ENCODE data around the gene CDKN1C.
"Not testable (repeated sequence)": the region's sequence is repeated elsewhere in the genome, so short reads cannot be mapped to it uniquely, and the experiment has no call there.

CDKN1C gene

GRCh38 chr11:2922655-2923054 lies 37.1 kb upstream of the CDKN1C start:
- no peak for DNase-seq

- no peak for DNase-seq
These were observed 36.3 kb upstream of the CDKN1C start for GRCh38 chr11:2921742-2922493.

GRCh38 chr11:2921261-2921660 lies 35.7 kb upstream of the CDKN1C start:
- DNase-seq, result no peak

GRCh38 chr11:2920343-2920742 lies 34.8 kb upstream of the CDKN1C start:
- no peak for DNase-seq

- DNase-seq, result no peak
These were observed 34.3 kb upstream of the CDKN1C start for GRCh38 chr11:2919837-2920236.

GRCh38 chr11:2919188-2919587 lies 33.6 kb upstream of the CDKN1C start:
- no peak for DNase-seq

- DNase-seq, result no peak
These were observed 32.4 kb upstream of the CDKN1C start for GRCh38 chr11:2917842-2918490.

GRCh38 chr11:2916892-2917645 lies 31.5 kb upstream of the CDKN1C start:
- no peak for DNase-seq

GRCh38 chr11:2916114-2916891 lies 30.7 kb upstream of the CDKN1C start:
- no peak for DNase-seq

- no peak for DNase-seq
These were observed 29.9 kb upstream of the CDKN1C start for GRCh38 chr11:2915473-2915872.

- no peak for DNase-seq
These were observed 29.1 kb upstream of the CDKN1C start for GRCh38 chr11:2914455-2915195.

- DNase-seq, result no peak
These were observed 28.2 kb upstream of the CDKN1C start for GRCh38 chr11:2913776-2914175.

- no peak for DNase-seq
These were observed 27.4 kb upstream of the CDKN1C start for GRCh38 chr11:2913019-2913431.

- DNase-seq, result no peak
These were observed 26.9 kb upstream of the CDKN1C start for GRCh38 chr11:2912498-2912897.

- no peak for DNase-seq
These were observed 26.3 kb upstream of the CDKN1C start for GRCh38 chr11:2911785-2912391.

GRCh38 chr11:2911088-2911784 lies 25.7 kb upstream of the CDKN1C start:
- DNase-seq, result no peak

GRCh38 chr11:2910401-2910955 lies 24.9 kb upstream of the CDKN1C start:
- DNase-seq, result no peak

GRCh38 chr11:2909133-2909902 lies 23.7 kb upstream of the CDKN1C start:
- DNase-seq, result no peak

GRCh38 chr11:2908130-2908529 lies 22.6 kb upstream of the CDKN1C start:
- no peak for DNase-seq

- DNase-seq, result not testable (repeated sequence)
These were observed 19.7 kb upstream of the CDKN1C start for GRCh38 chr11:2905299-2905698.

Measured in hematopoietic multipotent progenitor cell treated with erythropoietin and hydrocortisone succinate and interleukin-3 and kit ligand, for 8 days (in vitro differentiated cells).